HG02885 (cell line): ENCODE results near the gene OR8G5.

Experiments used
- ATAC-seq: cut with Tn5 transposase; IDR thresholded peaks from one replicate; pipeline ENCODE4 v1.9.1; 2021; ENCODE audit warnings: mild to moderate bottlenecking; ENCODE audit not compliant: unreplicated experiment, poor library complexity

OR8G5 gene

DNA sequence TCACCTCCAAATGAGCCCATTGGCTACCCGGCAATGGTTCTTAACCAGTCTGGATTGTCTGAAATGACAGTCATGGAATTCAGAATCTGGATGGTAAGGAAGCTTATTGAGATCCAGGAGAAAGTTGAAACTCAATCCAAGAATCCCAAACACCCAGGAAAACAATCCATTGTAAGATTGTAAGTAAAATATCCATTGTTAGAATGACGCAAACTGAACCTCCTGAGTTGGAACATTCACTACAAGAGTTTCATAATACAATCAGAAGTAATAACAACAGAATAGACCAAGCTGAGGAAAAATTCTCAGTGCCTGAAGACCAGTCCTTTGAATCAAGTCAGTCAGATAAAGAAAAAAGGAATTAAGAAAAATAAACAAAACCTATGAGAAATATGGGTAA, 22.1 kb downstream of the OR8G5 start:
- ATAC-seq, result no peak

DNA sequence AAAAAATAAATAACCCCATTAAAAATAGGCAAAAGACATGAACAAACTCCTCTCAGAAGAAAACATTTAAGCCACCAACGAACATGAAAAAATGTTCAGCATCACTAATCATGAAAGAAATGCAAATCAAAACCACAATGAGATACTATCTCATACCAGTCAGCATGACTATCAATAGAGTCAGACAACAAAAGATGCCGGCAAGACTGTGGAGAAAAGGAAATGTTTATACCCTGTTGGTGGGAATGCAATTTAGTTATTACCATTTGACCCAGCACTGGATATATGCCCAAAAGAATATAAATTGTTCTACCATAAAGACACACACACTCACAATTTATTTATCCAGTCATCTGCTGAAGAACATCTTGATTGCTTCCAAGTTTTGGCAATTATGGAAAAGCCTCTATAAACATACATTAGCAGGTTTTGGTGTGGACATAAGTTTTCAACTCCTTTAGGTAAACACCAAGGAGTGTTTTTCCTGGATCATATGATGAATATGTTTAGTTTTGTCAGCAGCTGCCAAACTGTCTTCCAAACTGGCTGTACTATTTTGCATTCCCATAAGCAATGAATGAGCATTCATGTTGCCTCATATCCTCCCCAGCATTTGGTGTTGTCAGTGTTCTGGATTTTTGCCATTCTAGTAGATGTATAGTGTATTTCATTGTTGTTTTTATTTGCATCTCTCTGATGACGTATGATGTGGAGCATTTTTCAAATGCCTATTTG, 29.6 kb downstream of the OR8G5 start:
- no peak for ATAC-seq

DNA sequence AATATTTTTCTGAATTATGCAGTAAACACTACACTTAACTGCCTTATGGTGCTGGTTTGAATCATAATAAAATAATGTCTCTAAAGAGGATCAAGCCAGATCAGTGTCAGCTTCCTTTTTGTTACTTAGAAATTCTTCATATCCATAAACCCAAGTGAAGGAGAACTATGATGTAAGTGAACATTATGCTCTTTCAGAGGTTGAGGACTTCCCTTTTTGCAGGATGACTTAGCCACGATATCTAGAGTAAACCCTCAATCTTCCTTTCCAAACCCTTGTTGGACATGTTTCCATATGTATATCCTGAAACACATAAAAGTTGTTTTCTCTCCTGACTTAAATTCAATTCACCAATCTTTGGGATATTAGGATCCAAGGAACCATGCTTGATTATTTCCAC, 38.5 kb downstream of the OR8G5 start:
- no peak for ATAC-seq

GRCh38 chr11:124296016-124296415, 39.8 kb downstream of the OR8G5 start:
- no peak for ATAC-seq

DNA sequence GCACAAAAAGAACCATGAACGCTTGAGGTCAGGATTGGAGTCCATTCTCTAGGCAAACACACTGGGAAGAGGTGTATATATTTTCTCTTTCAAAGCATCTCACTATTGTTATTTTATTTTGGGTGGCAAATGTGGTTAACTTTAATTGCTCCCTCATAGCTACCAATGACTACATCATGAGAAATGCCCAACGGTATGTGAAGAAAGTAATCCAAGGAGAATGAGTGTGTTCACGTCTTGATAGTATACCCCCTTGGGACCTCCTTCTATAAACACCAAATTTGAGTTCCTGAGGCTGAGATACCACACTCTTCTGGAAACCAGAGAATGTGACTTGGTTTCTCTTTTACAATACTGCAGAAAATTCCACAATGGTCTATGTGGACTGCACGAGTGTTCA, 41.7 kb downstream of the OR8G5 start:
- no peak for ATAC-seq

DNA sequence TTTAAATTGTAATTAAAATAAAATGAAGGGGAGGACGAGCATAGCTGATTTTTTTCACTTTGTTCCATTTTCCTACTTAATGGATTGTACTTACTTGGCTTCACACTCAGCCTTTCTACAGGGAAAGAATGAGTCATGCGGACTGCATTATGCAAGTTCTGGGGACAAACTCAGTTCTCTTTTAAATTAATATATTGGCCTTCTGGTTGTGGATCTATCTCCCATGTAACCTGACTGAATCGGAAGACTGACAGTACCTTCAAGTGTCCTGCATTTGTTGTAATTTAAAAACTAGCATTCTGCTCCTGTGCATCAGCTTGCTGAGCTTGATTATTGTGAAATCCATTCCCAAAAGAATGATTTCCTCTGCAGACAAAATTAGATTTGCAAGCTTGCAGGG, 45.4 kb downstream of the OR8G5 start:
- no peak for ATAC-seq

DNA sequence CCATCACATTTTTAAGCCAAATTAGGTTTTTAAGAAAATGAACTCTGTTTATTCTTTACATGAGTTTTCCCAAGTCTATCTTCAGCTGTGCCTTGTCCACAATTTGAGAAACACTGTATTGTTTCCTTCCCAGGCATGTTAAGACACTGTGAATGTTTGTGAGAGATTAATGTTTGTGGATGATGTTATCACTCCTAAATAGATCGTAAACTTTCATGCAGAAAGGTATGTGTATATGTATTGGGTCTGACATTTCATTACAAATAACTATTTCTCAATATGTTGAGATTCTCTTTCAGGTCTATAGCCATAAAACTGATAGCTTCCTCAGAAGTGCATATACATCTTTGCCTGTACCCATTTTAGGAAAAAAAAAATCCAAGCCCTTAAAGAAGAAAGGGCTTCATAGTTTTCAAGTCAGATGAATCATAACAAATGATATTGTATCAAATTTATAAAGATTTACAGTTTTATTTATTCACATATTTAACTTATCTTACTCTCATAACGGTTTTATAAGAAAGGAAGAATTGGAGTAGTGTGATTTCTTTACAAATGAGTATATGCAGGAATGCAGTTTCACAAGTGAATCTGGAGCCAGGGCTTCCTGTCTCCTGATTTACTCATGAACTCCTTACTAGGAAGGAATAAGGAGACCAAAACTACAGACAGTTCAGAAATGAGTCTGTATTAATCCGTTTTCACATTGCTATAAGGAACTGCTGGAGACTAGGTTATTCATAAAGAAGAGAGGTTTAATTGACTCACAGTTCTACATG, 46.4 kb downstream of the OR8G5 start:
- ATAC-seq, result no peak

- no peak for ATAC-seq
These were observed 50.9 kb downstream of the OR8G5 start for GRCh38 chr11:124307093-124307492.

DNA sequence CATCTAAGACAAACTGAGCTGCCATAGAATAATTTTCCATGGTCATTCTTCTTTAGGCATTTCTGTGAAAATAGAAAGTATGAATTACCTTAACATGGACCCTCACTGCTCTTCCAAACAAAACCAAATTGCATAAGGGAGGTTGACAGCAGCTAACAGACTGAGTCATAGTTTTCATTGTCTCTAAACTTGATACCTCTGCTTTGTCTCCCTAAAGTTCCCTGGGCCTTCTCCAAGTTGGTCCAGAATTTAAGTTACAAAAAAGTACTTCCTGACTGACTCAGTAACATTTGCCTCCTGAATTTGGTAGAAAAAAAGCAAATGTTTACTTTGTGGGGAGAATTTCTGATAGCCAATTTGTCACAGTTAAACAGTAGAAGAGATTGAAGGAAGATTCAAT, 54.5 kb downstream of the OR8G5 start:
- no peak for ATAC-seq

DNA sequence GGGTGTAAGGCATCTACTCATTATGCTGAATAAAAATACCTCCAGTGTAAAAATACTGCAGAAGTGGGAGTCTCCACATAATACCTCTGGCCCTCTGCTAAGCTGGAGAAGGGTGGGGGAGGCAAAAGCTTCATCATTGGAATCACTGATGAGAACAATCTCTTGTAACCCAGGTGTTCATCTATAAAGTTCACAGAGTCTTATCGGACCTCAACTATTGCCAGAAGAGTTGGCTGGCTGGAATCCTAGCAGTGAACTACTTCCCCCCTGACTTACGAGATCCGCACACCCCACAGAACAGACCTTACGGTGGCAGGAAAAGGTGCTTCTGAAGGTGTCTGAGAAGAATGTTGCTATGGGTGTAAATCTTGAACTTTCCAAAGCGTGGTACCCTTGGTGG, 55.1 kb downstream of the OR8G5 start:
- no peak for ATAC-seq

DNA sequence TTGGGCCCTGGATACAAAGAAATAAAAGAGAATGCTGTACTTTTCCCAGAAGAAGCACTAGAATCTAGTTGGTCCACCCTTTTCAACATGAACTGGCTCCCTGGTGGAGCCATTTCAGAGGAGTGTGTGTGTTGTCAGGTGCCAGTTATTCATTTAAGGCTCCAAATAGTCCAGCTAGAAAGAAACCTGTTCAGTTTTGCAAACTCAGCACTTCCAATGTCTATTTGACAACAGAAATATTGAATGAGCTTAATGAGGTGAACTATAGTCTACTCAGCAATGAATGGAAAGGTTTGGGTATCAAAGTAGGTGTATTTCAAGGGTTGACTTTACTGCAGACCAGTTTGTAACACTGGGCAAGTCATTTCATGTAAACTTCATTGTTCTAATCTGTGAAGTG, 55.5 kb downstream of the OR8G5 start:
- ATAC-seq, result no peak

- ATAC-seq, result no peak
These were observed 57.0 kb downstream of the OR8G5 start for GRCh38 chr11:124313131-124313530.

DNA sequence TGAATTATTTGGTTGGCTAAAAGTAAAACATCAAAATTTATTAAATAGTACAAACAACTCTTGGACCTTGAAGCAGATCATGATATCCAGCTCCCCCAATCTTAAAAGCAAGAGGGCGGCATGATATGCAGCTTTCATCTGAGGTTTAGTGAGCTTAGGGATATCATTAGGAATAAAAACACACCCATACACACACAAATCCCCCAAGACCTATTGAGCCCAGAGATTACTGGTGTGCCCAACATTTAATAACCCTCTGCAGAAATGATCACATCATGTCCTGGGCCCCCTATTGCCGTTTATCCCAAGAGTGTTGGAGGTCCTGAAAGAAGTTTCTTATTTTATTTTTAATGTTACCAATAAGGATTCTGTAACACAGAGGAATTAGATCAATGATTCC, 57.7 kb downstream of the OR8G5 start, which contains the start of gene OR8D1:
TSS of gene OR8D1 (minus strand) at position 101 of the 400 bp plus-strand sequence. CDS start 3,183 bp downstream, outside the sequence.
- no peak for ATAC-seq

GRCh38 chr11:124315052-124315451, 58.9 kb downstream of the OR8G5 start:
- no peak for ATAC-seq
